Peyer's patch (tissue), 4 donors: ENCODE measurements around the gene PPP2R2C. TPM values are rescaled to one million over a fixed set of nuclear protein-coding genes. Genes with fewer than 3 reads are reported as not detected.
A peak's percentile ranks its signal among the peaks of the same experiment; 100 is the strongest.

ENCODE experiments used
- DNase-seq, 3 donors: peaks; one replicate each; pipeline ENCODE4 v3.0.0-alpha.2; 2017 to 2019
- H3K27ac ChIP-seq, 4 donors: fragments of 200-600 bp; sonication (generic); one replicate each; pipeline ENCODE4 v1.5.1; 2016 to 2019
- H3K27me3 ChIP-seq, 2 donors: fragments of 200-600 bp; sonication (generic); one replicate each; pipeline ENCODE4 v1.5.1; 2019
- H3K36me3 ChIP-seq, 3 donors: fragments of 200-600 bp; sonication (generic); one replicate each; pipeline ENCODE4 v1.5.1; 2016 to 2019
- H3K4me1 ChIP-seq, 4 donors: fragments of 200-600 bp; sonication (generic); one replicate each; pipeline ENCODE4 v1.5.1; 2016 to 2019
- H3K4me3 ChIP-seq, 4 donors: fragments of 200-600 bp; sonication (generic); 1 replicate in 3 of 4; 2 replicates in 1 of 4; pipeline ENCODE4 v1.5.1; 2016 to 2019; ENCODE audit warnings: mild to moderate bottlenecking in 1 of 4
- H3K9me3 ChIP-seq, 4 donors: fragments of 200-600 bp; sonication (generic); one replicate each; pipeline ENCODE4 v1.5.1; 2016 to 2019; ENCODE audit warnings: mild to moderate bottlenecking in 1 of 4
- POLR2A ChIP-seq, 2 donors: fragments of 450-650 bp; IDR thresholded peaks; one replicate each; pipeline ENCODE4 v1.5.1; 2017; ENCODE audit warnings: antibody characterized with exemption in 2 of 2, mild to moderate bottlenecking in 2 of 2, moderate library complexity in 2 of 2
- total RNA-seq, 4 donors: library from RNA; depleted of rRNA; stranded (reverse); fragments of >200 nt; gene quantifications; one replicate each; pipeline ENCODE4 v1.1.0, GENCODE V29; 2016
- TF ChIP-seq, protein P1 (sequence below), 6 experiments: fragments of 450-650 bp in 4 of 6; fragments of 200-600 bp in 2 of 6; sonication (generic) in 1 of 6; IDR thresholded peaks; one replicate each; pipeline ENCODE4 v1.5.1; 2017 to 2019; ENCODE audit warnings: antibody characterized with exemption in 6 of 6, mild to moderate bottlenecking in 3 of 6, moderate library complexity in 1 of 6

Gene PPP2R2C
- total RNA-seq, 4 donors from 2014 or later, result 0.27 to 4.1 TPM; not detected in 2

DNA sequence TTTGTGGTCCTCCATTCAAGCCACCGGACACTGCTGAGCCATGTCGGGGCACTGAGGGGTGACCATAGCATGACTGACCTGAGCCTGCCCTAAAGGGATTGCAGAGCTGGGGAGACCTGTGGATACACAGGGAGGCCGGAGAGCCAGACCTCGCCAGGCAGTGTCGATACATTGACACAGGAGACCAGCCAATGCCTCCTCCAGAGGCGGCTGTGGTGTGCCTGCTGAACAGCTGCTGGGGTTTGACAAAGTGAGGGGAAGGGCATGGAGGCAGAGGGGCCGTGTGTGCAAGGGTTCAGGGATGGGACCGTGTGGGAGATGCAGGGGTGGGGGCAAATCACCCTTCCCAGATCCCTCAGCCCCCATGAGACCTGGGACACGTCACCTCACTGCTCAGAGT is 48.0 kb downstream of the PPP2R2C start:
- no peaks in the 10 kb centered on the region for H3K27me3 ChIP-seq
- no peaks in the 10 kb centered on the region for H3K9me3 ChIP-seq
- no peak overlapping the region for H3K27ac ChIP-seq
- no peaks in the 10 kb centered on the region for H3K4me1 ChIP-seq
- H3K36me3 ChIP-seq, result no peaks in the 10 kb centered on the region
- peak in 1 of 3 donors; percentile 33 for DNase-seq
- TF ChIP-seq POLR2A (IDR thresholded peaks at IDR 0.05), result no peak
- TF ChIP-seq, protein P1, sequence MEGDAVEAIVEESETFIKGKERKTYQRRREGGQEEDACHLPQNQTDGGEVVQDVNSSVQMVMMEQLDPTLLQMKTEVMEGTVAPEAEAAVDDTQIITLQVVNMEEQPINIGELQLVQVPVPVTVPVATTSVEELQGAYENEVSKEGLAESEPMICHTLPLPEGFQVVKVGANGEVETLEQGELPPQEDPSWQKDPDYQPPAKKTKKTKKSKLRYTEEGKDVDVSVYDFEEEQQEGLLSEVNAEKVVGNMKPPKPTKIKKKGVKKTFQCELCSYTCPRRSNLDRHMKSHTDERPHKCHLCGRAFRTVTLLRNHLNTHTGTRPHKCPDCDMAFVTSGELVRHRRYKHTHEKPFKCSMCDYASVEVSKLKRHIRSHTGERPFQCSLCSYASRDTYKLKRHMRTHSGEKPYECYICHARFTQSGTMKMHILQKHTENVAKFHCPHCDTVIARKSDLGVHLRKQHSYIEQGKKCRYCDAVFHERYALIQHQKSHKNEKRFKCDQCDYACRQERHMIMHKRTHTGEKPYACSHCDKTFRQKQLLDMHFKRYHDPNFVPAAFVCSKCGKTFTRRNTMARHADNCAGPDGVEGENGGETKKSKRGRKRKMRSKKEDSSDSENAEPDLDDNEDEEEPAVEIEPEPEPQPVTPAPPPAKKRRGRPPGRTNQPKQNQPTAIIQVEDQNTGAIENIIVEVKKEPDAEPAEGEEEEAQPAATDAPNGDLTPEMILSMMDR (IDR thresholded peaks at IDR 0.05), result no peak
- no peak overlapping the region for H3K4me3 ChIP-seq

DNA sequence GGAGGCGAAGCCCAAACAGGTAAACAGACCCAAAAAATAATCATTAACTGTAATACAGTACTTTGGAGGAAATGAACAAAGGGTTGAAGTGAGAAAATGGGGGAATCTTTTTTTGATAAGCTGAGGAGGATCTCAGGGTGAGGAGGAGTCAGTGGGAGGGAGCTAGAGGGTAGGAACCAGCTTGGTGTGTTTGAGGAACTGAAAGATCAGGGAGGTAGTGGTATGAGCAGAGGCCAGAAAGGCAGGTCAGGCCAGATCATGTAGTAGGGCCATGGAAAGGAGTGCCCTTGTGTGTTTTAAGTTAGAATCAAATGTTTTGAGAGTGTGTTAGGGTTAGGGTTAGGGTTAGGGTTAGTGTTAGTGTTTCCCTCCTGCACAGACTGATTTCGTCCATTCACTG is 48.8 kb downstream of the PPP2R2C start:
- Histone ChIP-seq H3K27ac (no peak overlapping the region), H3K9me3 (no peaks in the 10 kb centered on the region), H3K4me3 (no peak overlapping the region), H3K36me3 (no peaks in the 10 kb centered on the region), H3K4me1 (no peaks in the 10 kb centered on the region), H3K27me3 (no peaks in the 10 kb centered on the region)
- TF ChIP-seq, protein P1 (IDR thresholded peaks at IDR 0.05), result no peak
- TF ChIP-seq POLR2A (IDR thresholded peaks at IDR 0.05), result no peak
- no peak for DNase-seq

DNA sequence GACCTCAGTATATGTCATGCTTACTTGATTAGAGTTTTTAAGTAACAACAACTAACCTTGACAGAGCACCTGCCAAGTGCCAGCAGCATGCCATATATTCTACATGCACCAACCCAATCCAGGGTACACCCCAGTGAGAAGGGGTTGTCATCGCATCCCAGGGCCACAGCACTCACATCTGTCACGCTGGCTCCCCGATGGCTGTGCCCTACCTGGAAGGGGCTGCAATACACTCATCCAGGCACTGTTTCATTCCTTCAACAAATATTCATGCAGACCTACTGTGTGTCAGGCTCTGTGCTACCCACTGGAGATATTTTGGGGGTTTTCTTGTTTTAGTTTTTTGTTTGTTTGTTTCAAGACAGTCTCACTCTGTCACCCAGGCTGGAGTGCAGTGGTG is 49.5 kb downstream of the PPP2R2C start:
- TF ChIP-seq POLR2A (IDR thresholded peaks at IDR 0.05), result no peak
- TF ChIP-seq, protein P1 (IDR thresholded peaks at IDR 0.05), result no peak
- Histone ChIP-seq H3K27ac (no peak overlapping the region), H3K27me3 (no peaks in the 10 kb centered on the region), H3K36me3 (no peaks in the 10 kb centered on the region), H3K9me3 (no peaks in the 10 kb centered on the region), H3K4me1 (no peaks in the 10 kb centered on the region), H3K4me3 (no peak overlapping the region)
- no peak for DNase-seq

DNA sequence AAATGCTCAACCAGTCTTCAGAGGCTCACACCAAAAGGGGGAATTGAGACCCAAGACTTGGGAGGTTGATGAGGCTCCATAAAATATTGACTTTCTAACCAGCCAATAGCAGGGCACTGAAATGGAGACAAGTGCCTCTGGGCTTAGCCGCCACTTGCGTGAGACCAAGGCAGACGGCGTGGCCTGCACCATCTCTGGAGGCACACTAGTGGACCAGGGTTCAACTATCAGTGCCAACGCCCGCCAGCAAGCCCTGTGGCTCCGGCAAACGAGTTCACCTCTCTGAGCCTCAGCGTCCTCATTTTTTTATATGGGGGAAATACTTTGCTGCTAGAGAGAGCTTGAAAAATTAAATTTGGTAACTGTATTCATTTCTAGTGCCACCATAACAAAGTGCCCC is 50.3 kb downstream of the PPP2R2C start:
- H3K27ac ChIP-seq, result no peak overlapping the region
- TF ChIP-seq POLR2A (IDR thresholded peaks at IDR 0.05), result no peak
- TF ChIP-seq, protein P1 (IDR thresholded peaks at IDR 0.05), result no peak
- H3K36me3 ChIP-seq, result no peaks in the 10 kb centered on the region
- no peak for DNase-seq
- no peak overlapping the region for H3K4me3 ChIP-seq
- H3K27me3 ChIP-seq, result no peaks in the 10 kb centered on the region
- no peaks in the 10 kb centered on the region for H3K4me1 ChIP-seq
- H3K9me3 ChIP-seq, result no peaks in the 10 kb centered on the region

DNA sequence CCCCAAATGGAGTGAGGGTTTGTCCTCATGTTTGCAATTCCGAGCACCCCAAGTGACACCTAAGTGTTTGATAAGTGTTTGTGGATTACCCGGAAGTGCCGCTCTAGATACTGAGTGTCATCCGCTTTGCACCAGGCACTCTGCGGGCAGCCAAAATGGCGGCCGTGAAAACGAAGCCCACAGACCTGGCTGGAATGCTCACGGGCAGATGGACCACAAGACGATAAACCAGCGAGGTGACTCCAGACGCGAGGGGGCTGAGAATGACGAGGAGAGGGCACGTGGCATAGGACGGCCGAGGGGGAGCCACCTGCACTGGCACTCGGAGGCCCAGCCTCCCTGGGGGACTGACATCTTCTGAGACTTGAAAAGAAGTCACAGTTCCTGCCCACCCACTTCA is 51.0 kb downstream of the PPP2R2C start:
- DNase-seq, result no peak
- TF ChIP-seq, protein P1 (IDR thresholded peaks at IDR 0.05), result no peak
- TF ChIP-seq POLR2A (IDR thresholded peaks at IDR 0.05), result no peak
- Histone ChIP-seq H3K4me3 (no peak overlapping the region), H3K27me3 (no peaks in the 10 kb centered on the region), H3K4me1 (no peaks in the 10 kb centered on the region), H3K27ac (no peak overlapping the region), H3K9me3 (no peaks in the 10 kb centered on the region), H3K36me3 (no peaks in the 10 kb centered on the region)

DNA sequence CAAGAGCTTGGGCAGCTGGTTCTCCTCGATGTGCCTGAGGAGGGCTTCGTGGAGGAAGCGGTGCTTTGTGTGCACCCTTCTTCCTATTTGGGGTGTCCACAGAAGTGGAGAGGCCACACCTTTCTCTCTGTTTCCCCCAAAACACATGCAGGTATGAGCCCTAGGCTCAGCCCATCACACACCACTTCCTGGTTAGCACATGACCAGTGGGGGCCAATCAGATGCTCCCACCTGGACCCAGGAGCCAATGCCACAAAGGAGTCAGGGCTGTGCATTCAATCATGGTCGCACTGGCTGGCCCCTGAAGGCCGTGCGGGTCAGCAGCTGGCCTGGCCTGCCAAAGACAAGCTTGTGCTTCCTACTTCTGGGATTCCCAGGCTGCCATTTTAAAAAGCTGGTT is 51.4 kb downstream of the PPP2R2C start:
- TF ChIP-seq, protein P1 (IDR thresholded peaks at IDR 0.05), result no peak
- no peak for TF ChIP-seq POLR2A (IDR thresholded peaks at IDR 0.05)
- no peak for DNase-seq
- Histone ChIP-seq H3K4me1 (no peaks in the 10 kb centered on the region), H3K4me3 (no peak overlapping the region), H3K27ac (no peak overlapping the region), H3K36me3 (no peaks in the 10 kb centered on the region), H3K27me3 (no peaks in the 10 kb centered on the region), H3K9me3 (no peaks in the 10 kb centered on the region)
